ENCODE measurements around the gene LPP.

LPP gene

GRCh38 chr3:188923671-188924070, 769.7 kb downstream of the LPP start:
- no peak overlapping the region for H3K27ac Mint-ChIP-seq
- H3K9me3 Mint-ChIP-seq = no peaks in the 10 kb centered on the region
- H3K36me3 Mint-ChIP-seq = no peaks in the 10 kb centered on the region
- DNase-seq (ENCODE audit: low spot score in 2 of 2) (no peak), ATAC-seq (no peak)
- H3K4me1 Mint-ChIP-seq = no peaks in the 10 kb centered on the region
- no peak overlapping the region for H3K4me3 Mint-ChIP-seq

GRCh38 chr3:188925376-188925775, 771.4 kb downstream of the LPP start:
- Mint-ChIP-seq H3K4me3 (no peak overlapping the region), H3K27ac (no peak overlapping the region)

GRCh38 chr3:188926111-188926510, 772.2 kb downstream of the LPP start:
- Mint-ChIP-seq H3K4me1 (peaks cover under 1% of the 10 kb centered on the region), H3K27ac (no peak overlapping the region), H3K9me3 (no peaks in the 10 kb centered on the region), H3K4me3 (no peak overlapping the region), H3K36me3 (no peaks in the 10 kb centered on the region)
- no peak for ATAC-seq
- no peak for DNase-seq (ENCODE audit: low spot score in 2 of 2)

More at GRCh38 chr3:188925376-188925775, 771.4 kb downstream of the LPP start:
- Mint-ChIP-seq H3K36me3 (no peaks in the 10 kb centered on the region), H3K4me1 (no peaks in the 10 kb centered on the region), H3K9me3 (no peaks in the 10 kb centered on the region)
- DNase-seq (ENCODE audit: low spot score in 2 of 2) (no peak), ATAC-seq (no peak)

- no peak overlapping the region for H3K4me3 Mint-ChIP-seq
- ATAC-seq = no peak
- DNase-seq (ENCODE audit: low spot score in 2 of 2) = no peak
- H3K9me3 Mint-ChIP-seq = no peaks in the 10 kb centered on the region
- no peak overlapping the region for H3K27ac Mint-ChIP-seq
- H3K4me1 Mint-ChIP-seq = peaks cover 6% of the 10 kb centered on the region
- H3K36me3 Mint-ChIP-seq = no peaks in the 10 kb centered on the region
Observed at GRCh38 chr3:188926741-188927511, 773.0 kb downstream of the LPP start.

GRCh38 chr3:188927971-188928370, 774.0 kb downstream of the LPP start:
- Mint-ChIP-seq H3K27ac (no peak overlapping the region), H3K9me3 (no peaks in the 10 kb centered on the region), H3K4me3 (no peak overlapping the region), H3K4me1 (peaks cover 6% of the 10 kb centered on the region), H3K36me3 (no peaks in the 10 kb centered on the region)
- no peak for DNase-seq (ENCODE audit: low spot score in 2 of 2)
- no peak for ATAC-seq

- Mint-ChIP-seq H3K4me1 (peaks cover 6% of the 10 kb centered on the region), H3K9me3 (no peaks in the 10 kb centered on the region), H3K27ac (no peak overlapping the region), H3K4me3 (no peak overlapping the region), H3K36me3 (no peaks in the 10 kb centered on the region)
- DNase-seq (ENCODE audit: low spot score in 2 of 2) (no peak), ATAC-seq (no peak)
Observed at GRCh38 chr3:188929137-188929536, 775.2 kb downstream of the LPP start.

- Mint-ChIP-seq H3K27ac (peak overlapping the region; percentile 15), H3K4me3 (no peak overlapping the region), H3K36me3 (no peaks in the 10 kb centered on the region), H3K9me3 (no peaks in the 10 kb centered on the region), H3K4me1 (peaks cover 6% of the 10 kb centered on the region)
- no peak for DNase-seq (ENCODE audit: low spot score in 2 of 2)
- ATAC-seq = no peak
Observed at GRCh38 chr3:188931036-188931435, 777.1 kb downstream of the LPP start.

GRCh38 chr3:188931531-188931930, 777.6 kb downstream of the LPP start:
- DNase-seq (ENCODE audit: low spot score in 2 of 2) (no peak), ATAC-seq (peak; percentile 51)
- Mint-ChIP-seq H3K9me3 (no peaks in the 10 kb centered on the region), H3K36me3 (no peaks in the 10 kb centered on the region), H3K4me1 (peaks cover 6% of the 10 kb centered on the region), H3K27ac (peak overlapping the region; percentile 15), H3K4me3 (no peak overlapping the region)

GRCh38 chr3:188934989-188935388, 781.0 kb downstream of the LPP start:
- Mint-ChIP-seq H3K27ac (no peak overlapping the region), H3K4me3 (no peak overlapping the region), H3K9me3 (no peaks in the 10 kb centered on the region), H3K36me3 (no peaks in the 10 kb centered on the region), H3K4me1 (peaks cover 6% of the 10 kb centered on the region)
- ATAC-seq (no peak), DNase-seq (ENCODE audit: low spot score in 2 of 2) (no peak)

GRCh38 chr3:188936597-188937107, 782.7 kb downstream of the LPP start:
- H3K4me1 Mint-ChIP-seq = peaks cover under 1% of the 10 kb centered on the region
- no peak for ATAC-seq
- H3K4me3 Mint-ChIP-seq = no peak overlapping the region

GRCh38 chr3:188937389-188937788, 783.4 kb downstream of the LPP start:
- H3K4me1 Mint-ChIP-seq = no peaks in the 10 kb centered on the region

More at GRCh38 chr3:188936597-188937107, 782.7 kb downstream of the LPP start:
- Mint-ChIP-seq H3K27ac (no peak overlapping the region), H3K9me3 (no peaks in the 10 kb centered on the region), H3K36me3 (no peaks in the 10 kb centered on the region)
- DNase-seq (ENCODE audit: low spot score in 2 of 2) = no peak

GRCh38 chr3:188938999-188939398, 785.0 kb downstream of the LPP start:
- H3K9me3 Mint-ChIP-seq = no peaks in the 10 kb centered on the region
- H3K27ac Mint-ChIP-seq = no peak overlapping the region

More at GRCh38 chr3:188937389-188937788, 783.4 kb downstream of the LPP start:
- no peaks in the 10 kb centered on the region for H3K36me3 Mint-ChIP-seq
- H3K9me3 Mint-ChIP-seq = no peaks in the 10 kb centered on the region
- H3K4me3 Mint-ChIP-seq = no peak overlapping the region
- ATAC-seq = no peak
- no peak overlapping the region for H3K27ac Mint-ChIP-seq
- DNase-seq (ENCODE audit: low spot score in 2 of 2) = no peak

GRCh38 chr3:188939814-188940572, 786.0 kb downstream of the LPP start:
- DNase-seq (ENCODE audit: low spot score in 2 of 2) = no peak
- Mint-ChIP-seq H3K4me1 (no peaks in the 10 kb centered on the region), H3K27ac (no peak overlapping the region), H3K4me3 (no peak overlapping the region), H3K9me3 (no peaks in the 10 kb centered on the region), H3K36me3 (no peaks in the 10 kb centered on the region)
- ATAC-seq = no peak

More at GRCh38 chr3:188938999-188939398, 785.0 kb downstream of the LPP start:
- ATAC-seq (no peak), DNase-seq (ENCODE audit: low spot score in 2 of 2) (no peak)
- no peaks in the 10 kb centered on the region for H3K4me1 Mint-ChIP-seq
- no peak overlapping the region for H3K4me3 Mint-ChIP-seq
- no peaks in the 10 kb centered on the region for H3K36me3 Mint-ChIP-seq
